Measurements from ENCODE around the gene KLF7.

The KLF7 gene

GRCh38 chr2:207137596-207138337, 28.0 kb downstream of the KLF7 start:
- TF ChIP-seq MAX (IDR thresholded peaks at IDR 0.05): no peak
- no peak for TF ChIP-seq YY1 (IDR thresholded peaks at IDR 0.05; ENCODE audit: low read depth)
- TF ChIP-seq EGR1 (IDR thresholded peaks at IDR 0.05): no peak
- no peak for TF ChIP-seq CEBPB (IDR thresholded peaks at IDR 0.05)
- TF ChIP-seq TCF12 (IDR thresholded peaks at IDR 0.05; ENCODE audit: low read depth): no peak
- TF ChIP-seq EP300 (IDR thresholded peaks at IDR 0.05; ENCODE audit: borderline replicate concordance): no peak
- no peak for TF ChIP-seq TAF1 (IDR thresholded peaks at IDR 0.05; ENCODE audit: low read depth)
- TF ChIP-seq CREB1 (IDR thresholded peaks at IDR 0.05; ENCODE audit: low read depth): no peak
- no peak for TF ChIP-seq FOXM1 (IDR thresholded peaks at IDR 0.05; ENCODE audit: borderline replicate concordance, low read depth)
- TF ChIP-seq NFIC (IDR thresholded peaks at IDR 0.05): no peak
- no peak for TF ChIP-seq ZBTB7A (IDR thresholded peaks at IDR 0.05; ENCODE audit: low read depth)
- no peak for TF ChIP-seq RAD21 (IDR thresholded peaks at IDR 0.05; ENCODE audit: low read depth)
- no peak for TF ChIP-seq USF1 (IDR thresholded peaks at IDR 0.05)
- no peak for TF ChIP-seq TEAD4 (IDR thresholded peaks at IDR 0.05)
- no peak for TF ChIP-seq REST (IDR thresholded peaks at IDR 0.05; ENCODE audit: low read depth)

GRCh38 chr2:207136874-207137273, 28.9 kb downstream of the KLF7 start:
- TF ChIP-seq USF1 (IDR thresholded peaks at IDR 0.05): no peak
- no peak for TF ChIP-seq TAF1 (IDR thresholded peaks at IDR 0.05; ENCODE audit: low read depth)
- TF ChIP-seq TEAD4 (IDR thresholded peaks at IDR 0.05): no peak
- TF ChIP-seq NFIC (IDR thresholded peaks at IDR 0.05): no peak
- TF ChIP-seq CREB1 (IDR thresholded peaks at IDR 0.05; ENCODE audit: low read depth): no peak
- no peak for TF ChIP-seq EGR1 (IDR thresholded peaks at IDR 0.05)
- no peak for TF ChIP-seq YY1 (IDR thresholded peaks at IDR 0.05; ENCODE audit: low read depth)
- TF ChIP-seq MAX (IDR thresholded peaks at IDR 0.05): no peak
- TF ChIP-seq TCF12 (IDR thresholded peaks at IDR 0.05; ENCODE audit: low read depth): no peak
- no peak for TF ChIP-seq CEBPB (IDR thresholded peaks at IDR 0.05)
- no peak for TF ChIP-seq EP300 (IDR thresholded peaks at IDR 0.05; ENCODE audit: borderline replicate concordance)
- TF ChIP-seq FOXM1 (IDR thresholded peaks at IDR 0.05; ENCODE audit: borderline replicate concordance, low read depth): no peak
- no peak for TF ChIP-seq ZBTB7A (IDR thresholded peaks at IDR 0.05; ENCODE audit: low read depth)
- TF ChIP-seq REST (IDR thresholded peaks at IDR 0.05; ENCODE audit: low read depth): no peak
- TF ChIP-seq RAD21 (IDR thresholded peaks at IDR 0.05; ENCODE audit: low read depth): no peak

- TF ChIP-seq CREB1 (IDR thresholded peaks at IDR 0.05; ENCODE audit: low read depth): no peak
- TF ChIP-seq EP300 (IDR thresholded peaks at IDR 0.05; ENCODE audit: borderline replicate concordance): no peak
- TF ChIP-seq TAF1 (IDR thresholded peaks at IDR 0.05; ENCODE audit: low read depth): no peak
Measured at GRCh38 chr2:207135801-207136457, 29.8 kb downstream of the KLF7 start.

- TF ChIP-seq ZBTB7A (IDR thresholded peaks at IDR 0.05; ENCODE audit: low read depth) (no peak), CEBPB (IDR thresholded peaks at IDR 0.05) (no peak), TAF1 (IDR thresholded peaks at IDR 0.05; ENCODE audit: low read depth) (no peak), RAD21 (IDR thresholded peaks at IDR 0.05; ENCODE audit: low read depth) (no peak), NFIC (IDR thresholded peaks at IDR 0.05) (no peak), YY1 (IDR thresholded peaks at IDR 0.05; ENCODE audit: low read depth) (no peak), TCF12 (IDR thresholded peaks at IDR 0.05; ENCODE audit: low read depth) (no peak), FOXM1 (IDR thresholded peaks at IDR 0.05; ENCODE audit: borderline replicate concordance, low read depth) (no peak), EP300 (IDR thresholded peaks at IDR 0.05; ENCODE audit: borderline replicate concordance) (no peak), EGR1 (IDR thresholded peaks at IDR 0.05) (no peak), TEAD4 (IDR thresholded peaks at IDR 0.05) (no peak), USF1 (IDR thresholded peaks at IDR 0.05) (no peak), CREB1 (IDR thresholded peaks at IDR 0.05; ENCODE audit: low read depth) (no peak), MAX (IDR thresholded peaks at IDR 0.05) (no peak), REST (IDR thresholded peaks at IDR 0.05; ENCODE audit: low read depth) (no peak)
Measured at GRCh38 chr2:207135340-207135739, 30.4 kb downstream of the KLF7 start.

Data from Ishikawa (cell line).